GM18858 (cell line): ENCODE results near the gene GOLGA6A.
"Not testable (repeated sequence)": the region's sequence is repeated elsewhere in the genome, so short reads cannot be mapped to it uniquely, and the experiment has no call there.

ENCODE experiments used
- ATAC-seq: cut with Tn5 transposase; IDR thresholded peaks from one replicate; pipeline ENCODE4 v1.9.1; 2021; ENCODE audit not compliant: unreplicated experiment

GOLGA6A gene

GRCh38 chr15:74053941-74054529 lies 28.3 kb downstream of the GOLGA6A start:
- ATAC-seq, result no peak

- ATAC-seq, result no peak
Observed at GRCh38 chr15:74053517-74053916, 28.8 kb downstream of the GOLGA6A start.

GRCh38 chr15:74052271-74053260 lies 29.8 kb downstream of the GOLGA6A start:
- not testable (repeated sequence) for ATAC-seq

- no peak for ATAC-seq
Observed at GRCh38 chr15:74050556-74051234, 31.7 kb downstream of the GOLGA6A start.

- ATAC-seq, result no peak
Observed at GRCh38 chr15:74050127-74050526, 32.2 kb downstream of the GOLGA6A start.

GRCh38 chr15:74046275-74046674 lies 36.1 kb downstream of the GOLGA6A start:
- ATAC-seq, result no peak

- no peak for ATAC-seq
Observed at GRCh38 chr15:74045636-74046274, 36.6 kb downstream of the GOLGA6A start.

- ATAC-seq, result no peak
Observed at GRCh38 chr15:74045184-74045583, 37.2 kb downstream of the GOLGA6A start.

- no peak for ATAC-seq
Observed at GRCh38 chr15:74044267-74045110, 37.9 kb downstream of the GOLGA6A start.

- ATAC-seq, result no peak
Observed at GRCh38 chr15:74043425-74044266, 38.7 kb downstream of the GOLGA6A start.

GRCh38 chr15:74042603-74043424 lies 39.5 kb downstream of the GOLGA6A start:
- ATAC-seq, result no peak

GRCh38 chr15:74041777-74042435 lies 40.4 kb downstream of the GOLGA6A start:
- ATAC-seq, result no peak

GRCh38 chr15:74041311-74041756 lies 41.0 kb downstream of the GOLGA6A start:
- ATAC-seq, result no peak

- no peak for ATAC-seq
Observed at GRCh38 chr15:74040109-74040850, 42.1 kb downstream of the GOLGA6A start.

- no peak for ATAC-seq
Observed at GRCh38 chr15:74039656-74040010, 42.7 kb downstream of the GOLGA6A start.

GRCh38 chr15:74038707-74039655 lies 43.4 kb downstream of the GOLGA6A start:
- no peak for ATAC-seq
